ENCODE results near the gene SSX5. TPM values are rescaled to one million over a fixed set of nuclear protein-coding genes. Genes with fewer than 3 reads are reported as not detected.
"Not testable (repeated sequence)": the region's sequence is repeated elsewhere in the genome, so short reads cannot be mapped to it uniquely, and the experiment has no call there.

Gene SSX5
- total RNA-seq, 3 donors from 2014 or later (not counting 1 experiment from before 2014, with no cell fraction given) = not detected

- peaks cover 8 to 11% of the 10 kb centered on the region in 2 donors for H3K27me3 Mint-ChIP-seq (ENCODE audit: low read depth in 2 of 2)
- no peaks in the 10 kb centered on the region for H3K4me1 Mint-ChIP-seq
- Histone ChIP-seq H3K36me3 (ENCODE audit: control insufficient read depth, insufficient read depth, low read length) (no peaks in the 10 kb centered on the region), H3K4me1 (ENCODE audit: control insufficient read depth, insufficient read depth, low read length) (no peaks in the 10 kb centered on the region), H3K9me3 (ENCODE audit: control insufficient read depth, insufficient read depth, low read length) (no peaks in the 10 kb centered on the region), H3K27ac (ENCODE audit: low read length) (no peak overlapping the region), H3K4me3 (ENCODE audit: low read length) (no peak overlapping the region), H3K27me3 (ENCODE audit: control insufficient read depth, insufficient read depth, low read length) (no peaks in the 10 kb centered on the region)
- H3K27ac Mint-ChIP-seq = no peak overlapping the region
- DNase-seq (no peak), ATAC-seq (no peak)
- intact Hi-C loops (cut with micrococcal nuclease) = no loop called here
- H3K36me3 Mint-ChIP-seq = no peaks in the 10 kb centered on the region
- H3K9me3 Mint-ChIP-seq = no peaks in the 10 kb centered on the region
- TF ChIP-seq CTCF (IDR thresholded peaks at IDR 0.05) = no peak
- 96% methylated on average over 12 of the region's 12 CpGs for WGBS (ENCODE audit: insufficient coverage)
- H3K4me3 Mint-ChIP-seq = no peak overlapping the region
Measured at GRCh38 chrX:48156014-48156413, 40.6 kb downstream of the SSX5 start.

GRCh38 chrX:48154796-48155195 lies 41.8 kb downstream of the SSX5 start:
- intact Hi-C loops (cut with micrococcal nuclease) = no loop called here
- H3K27ac Mint-ChIP-seq = no peak overlapping the region
- no peak overlapping the region for H3K4me3 Mint-ChIP-seq
- Histone ChIP-seq H3K27me3 (ENCODE audit: control insufficient read depth, insufficient read depth, low read length) (no peaks in the 10 kb centered on the region), H3K4me1 (ENCODE audit: control insufficient read depth, insufficient read depth, low read length) (no peaks in the 10 kb centered on the region), H3K9me3 (ENCODE audit: control insufficient read depth, insufficient read depth, low read length) (no peaks in the 10 kb centered on the region), H3K27ac (ENCODE audit: low read length) (no peak overlapping the region), H3K4me3 (ENCODE audit: low read length) (no peak overlapping the region), H3K36me3 (ENCODE audit: control insufficient read depth, insufficient read depth, low read length) (no peaks in the 10 kb centered on the region)
- H3K27me3 Mint-ChIP-seq (ENCODE audit: low read depth in 2 of 2) = peaks cover 11% of the 10 kb centered on the region in 2 donors
- WGBS (ENCODE audit: insufficient coverage) = 90% methylated on average over 2 of the region's 2 CpGs
- ATAC-seq (no peak), DNase-seq (no peak)
- no peak for TF ChIP-seq CTCF (IDR thresholded peaks at IDR 0.05)
- no peaks in the 10 kb centered on the region for H3K36me3 Mint-ChIP-seq
- no peaks in the 10 kb centered on the region for H3K4me1 Mint-ChIP-seq
- no peaks in the 10 kb centered on the region for H3K9me3 Mint-ChIP-seq

- ATAC-seq (no peak), DNase-seq (no peak)
- Histone ChIP-seq H3K4me1 (ENCODE audit: control insufficient read depth, insufficient read depth, low read length) (no peaks in the 10 kb centered on the region), H3K27ac (ENCODE audit: low read length) (no peak overlapping the region), H3K27me3 (ENCODE audit: control insufficient read depth, insufficient read depth, low read length) (no peaks in the 10 kb centered on the region), H3K9me3 (ENCODE audit: control insufficient read depth, insufficient read depth, low read length) (no peaks in the 10 kb centered on the region), H3K4me3 (ENCODE audit: low read length) (no peak overlapping the region), H3K36me3 (ENCODE audit: control insufficient read depth, insufficient read depth, low read length) (no peaks in the 10 kb centered on the region)
- H3K36me3 Mint-ChIP-seq = no peaks in the 10 kb centered on the region
- H3K27me3 Mint-ChIP-seq (ENCODE audit: low read depth in 2 of 2) = peaks cover 10 to 11% of the 10 kb centered on the region in 2 donors
- no peaks in the 10 kb centered on the region for H3K4me1 Mint-ChIP-seq
- intact Hi-C loops (cut with micrococcal nuclease) = no loop called here
- WGBS (ENCODE audit: insufficient coverage) = 86% methylated on average over 10 of the region's 10 CpGs
- H3K4me3 Mint-ChIP-seq = no peak overlapping the region
- no peaks in the 10 kb centered on the region for H3K9me3 Mint-ChIP-seq
- no peak overlapping the region for H3K27ac Mint-ChIP-seq
- TF ChIP-seq CTCF (IDR thresholded peaks at IDR 0.05) = no peak
Measured at GRCh38 chrX:48153769-48154168, 42.8 kb downstream of the SSX5 start.

- ATAC-seq; H3K4me3 Mint-ChIP-seq; H3K9me3 Mint-ChIP-seq; H3K36me3 Mint-ChIP-seq; H3K4me1 ChIP-seq (ENCODE audit: control insufficient read depth, insufficient read depth, low read length); H3K9me3 ChIP-seq (ENCODE audit: control insufficient read depth, insufficient read depth, low read length); H3K4me1 Mint-ChIP-seq; H3K27me3 ChIP-seq (ENCODE audit: control insufficient read depth, insufficient read depth, low read length); H3K4me3 ChIP-seq (ENCODE audit: low read length); H3K27ac ChIP-seq (ENCODE audit: low read length); intact Hi-C loops (cut with micrococcal nuclease); H3K27ac Mint-ChIP-seq; H3K36me3 ChIP-seq (ENCODE audit: control insufficient read depth, insufficient read depth, low read length): not testable (repeated sequence)
- peaks cover 2 to 15% of the 10 kb centered on the region in 2 donors for H3K27me3 Mint-ChIP-seq (ENCODE audit: low read depth in 2 of 2)
- peak in 1 of 2 donors; percentile 8 for DNase-seq
- WGBS (ENCODE audit: insufficient coverage) = 81% methylated on average over 11 of the region's 11 CpGs
Measured at GRCh38 chrX:48142697-48143096, 53.9 kb downstream of the SSX5 start.

GRCh38 chrX:48141810-48142508 lies 54.6 kb downstream of the SSX5 start:
- H3K9me3 Mint-ChIP-seq; H3K27ac ChIP-seq (ENCODE audit: low read length); H3K4me3 ChIP-seq (ENCODE audit: low read length); H3K36me3 ChIP-seq (ENCODE audit: control insufficient read depth, insufficient read depth, low read length); H3K27me3 ChIP-seq (ENCODE audit: control insufficient read depth, insufficient read depth, low read length); H3K4me3 Mint-ChIP-seq; DNase-seq; H3K27ac Mint-ChIP-seq; H3K9me3 ChIP-seq (ENCODE audit: control insufficient read depth, insufficient read depth, low read length); H3K4me1 ChIP-seq (ENCODE audit: control insufficient read depth, insufficient read depth, low read length); H3K4me1 Mint-ChIP-seq; H3K36me3 Mint-ChIP-seq; intact Hi-C loops (cut with micrococcal nuclease): not testable (repeated sequence)
- H3K27me3 Mint-ChIP-seq (ENCODE audit: low read depth in 2 of 2) = peaks cover 0 to 15% of the 10 kb centered on the region in 2 donors
- no CpG with 5 or more reads among the region's 2 CpGs for WGBS (ENCODE audit: insufficient coverage)
- peak; percentile 49 to 60 (median 57) for ATAC-seq

- H3K36me3 ChIP-seq (ENCODE audit: control insufficient read depth, insufficient read depth, low read length) = not testable (repeated sequence)
Measured at GRCh38 chrX:48139076-48139475, 57.5 kb downstream of the SSX5 start.

More at GRCh38 chrX:48139076-48139475, 57.5 kb downstream of the SSX5 start:
- H3K4me1 ChIP-seq (ENCODE audit: control insufficient read depth, insufficient read depth, low read length); H3K27me3 ChIP-seq (ENCODE audit: control insufficient read depth, insufficient read depth, low read length); DNase-seq; intact Hi-C loops (cut with micrococcal nuclease); H3K27me3 Mint-ChIP-seq (ENCODE audit: low read depth in 2 of 2); H3K9me3 Mint-ChIP-seq; H3K36me3 Mint-ChIP-seq; H3K9me3 ChIP-seq (ENCODE audit: control insufficient read depth, insufficient read depth, low read length); H3K4me3 ChIP-seq (ENCODE audit: low read length); ATAC-seq; H3K4me1 Mint-ChIP-seq; H3K4me3 Mint-ChIP-seq; H3K27ac Mint-ChIP-seq; H3K27ac ChIP-seq (ENCODE audit: low read length): not testable (repeated sequence)
- WGBS (ENCODE audit: insufficient coverage) = 96% methylated on average over 19 of the region's 33 CpGs

All from natural killer cell (primary cell).